NK-92 (cell line): ENCODE data around the gene ETNK1.
"Not testable (repeated sequence)": the region's sequence is repeated elsewhere in the genome, so short reads cannot be mapped to it uniquely, and the experiment has no call there.

Experiments used
- DNase-seq: peaks from one replicate; lab custom pipeline; 2025; ENCODE audit not compliant: unreplicated experiment; lab: John Stamatoyannopoulos, UW

Gene ETNK1

DNA sequence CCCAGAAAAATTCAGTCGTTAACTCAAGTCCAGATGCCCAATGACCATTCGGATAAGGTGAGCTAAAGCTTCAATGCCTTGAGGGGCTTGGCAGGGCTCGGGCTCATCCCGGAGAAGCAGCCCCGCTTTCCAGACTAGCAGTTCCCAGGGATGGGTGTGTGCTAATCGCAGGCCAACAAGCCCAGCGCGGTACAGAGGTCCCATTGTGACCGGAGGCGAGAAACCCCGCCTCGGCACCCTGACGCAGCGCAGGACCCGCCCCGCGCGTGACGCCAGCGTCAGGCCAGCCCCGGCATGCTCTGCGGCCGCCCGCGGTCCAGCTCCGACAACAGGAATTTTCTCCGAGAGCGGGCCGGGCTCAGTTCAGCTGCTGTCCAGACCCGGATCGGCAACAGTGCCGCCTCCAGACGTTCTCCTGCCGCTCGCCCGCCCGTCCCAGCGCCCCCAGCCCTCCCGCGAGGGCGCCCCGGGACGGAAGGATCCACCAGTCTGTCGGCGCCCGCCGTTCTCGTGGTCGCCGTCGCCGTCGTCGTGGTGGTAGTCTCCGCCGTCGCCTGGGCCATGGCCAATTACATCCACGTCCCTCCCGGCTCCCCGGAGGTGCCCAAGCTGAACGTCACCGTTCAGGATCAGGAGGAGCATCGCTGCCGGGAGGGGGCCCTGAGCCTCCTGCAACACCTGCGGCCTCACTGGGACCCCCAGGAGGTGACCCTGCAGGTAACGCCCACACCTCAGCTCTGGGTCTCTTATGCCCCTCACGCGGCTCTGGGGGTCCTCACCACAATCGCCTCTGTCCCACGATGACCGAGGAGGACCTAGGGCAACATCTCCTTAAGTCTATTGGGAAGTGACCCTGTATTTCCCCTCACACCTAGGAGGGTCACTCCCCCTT is at the start of gene ETNK1:
ETNK1 (plus strand) TSS at position 302 of the 892 bp plus-strand sequence; CDS start at position 562, 260 bp downstream.
- DNase-seq: no peak

DNA sequence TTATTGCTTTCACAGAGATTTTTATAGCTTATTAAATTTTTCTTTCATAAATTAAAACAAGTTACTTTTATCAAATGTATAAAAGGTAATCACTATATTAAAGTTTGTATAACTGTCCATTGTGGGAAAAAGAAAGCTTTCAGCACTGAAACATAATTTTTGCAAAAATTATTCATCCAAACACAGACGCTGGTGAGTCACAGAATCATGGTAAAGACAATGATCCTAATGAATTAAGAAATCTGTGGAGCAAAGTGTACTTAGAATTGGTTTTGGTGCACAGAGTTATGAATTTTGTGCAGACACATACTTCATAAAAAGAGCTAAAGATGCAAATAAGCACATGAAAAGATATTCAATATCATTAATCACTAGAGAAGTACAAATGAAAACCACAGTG is 48.9 kb upstream of the ETNK1 start:
- DNase-seq: no peak

DNA sequence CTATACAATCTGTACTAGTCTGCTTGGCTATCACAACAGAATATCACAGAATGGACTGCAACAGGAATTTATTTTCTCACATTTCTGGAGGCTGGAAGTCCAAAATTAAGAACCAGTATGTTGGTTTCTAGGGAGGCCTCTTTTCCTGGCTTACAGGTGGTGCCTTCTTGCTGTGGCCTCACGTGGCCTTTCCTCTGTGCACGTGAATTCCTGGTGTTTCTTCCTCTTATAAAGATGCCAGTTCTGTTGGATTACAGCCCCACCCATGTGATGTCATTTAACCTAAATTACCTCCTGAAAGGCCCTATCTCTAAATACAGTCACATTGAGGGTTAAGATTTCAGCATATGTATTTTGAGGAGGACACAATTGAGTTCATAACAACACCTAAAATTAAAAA is 48.5 kb upstream of the ETNK1 start:
- DNase-seq: no peak

DNA sequence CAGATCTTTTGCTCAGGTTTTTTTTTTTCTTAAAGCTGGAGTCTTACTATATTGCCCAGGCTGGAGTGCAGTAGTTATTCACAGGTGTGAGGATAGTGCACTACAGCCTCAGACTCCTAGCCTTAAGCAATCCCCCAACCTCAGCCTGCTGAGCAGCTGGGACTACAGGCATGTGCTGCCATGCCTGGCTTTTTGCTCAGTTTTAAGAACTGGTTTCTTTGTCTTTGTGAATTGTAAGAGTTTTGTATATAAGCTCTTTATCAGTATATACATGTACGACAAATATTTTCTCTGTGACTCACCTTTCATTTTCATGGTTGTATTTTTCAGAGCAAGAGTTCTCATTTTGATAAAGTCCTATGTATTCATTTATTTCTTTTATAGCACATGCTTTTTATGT is 47.3 kb upstream of the ETNK1 start:
- no peak for DNase-seq

- no peak for DNase-seq
Observed at GRCh38 chr12:22578328-22578727, 46.6 kb upstream of the ETNK1 start.

DNA sequence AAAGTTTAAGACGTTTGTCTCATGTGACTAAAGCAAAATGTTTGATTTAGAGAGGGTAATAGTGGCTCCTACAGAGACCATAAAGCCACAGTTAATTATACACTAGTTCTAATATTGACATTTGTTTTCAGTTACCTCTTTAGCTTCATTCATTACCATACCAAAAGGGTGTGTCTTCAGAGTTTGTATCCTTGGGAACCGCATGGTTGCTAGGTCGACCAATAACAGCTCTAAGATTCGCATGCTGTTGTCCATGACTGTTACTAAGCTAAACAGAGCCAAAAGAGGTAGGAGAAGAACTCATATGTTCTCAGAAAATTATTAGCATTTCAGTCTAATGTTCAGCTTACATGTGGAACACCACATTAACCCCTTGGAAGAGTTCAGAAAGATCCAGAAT is 36.2 kb upstream of the ETNK1 start:
- no peak for DNase-seq

DNA sequence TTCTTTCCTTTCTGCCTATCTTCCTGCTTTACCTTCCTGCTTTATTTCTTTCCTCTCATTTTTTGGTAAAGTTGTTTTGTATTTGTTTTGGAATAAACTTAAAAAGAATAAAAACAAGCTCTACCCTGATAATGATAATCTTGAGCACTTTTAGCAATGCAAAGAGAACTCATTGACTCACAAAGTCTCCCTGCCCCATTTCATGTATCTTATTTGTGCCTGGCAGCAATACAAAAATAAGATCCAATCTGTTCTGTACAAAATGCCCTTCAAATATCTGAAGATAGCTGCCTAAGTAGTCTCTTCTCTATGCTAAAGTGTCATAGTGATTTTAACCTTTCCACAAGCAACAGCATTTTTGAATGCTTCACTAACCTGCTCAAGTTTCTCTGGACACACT is 31.1 kb upstream of the ETNK1 start:
- no peak for DNase-seq

DNA sequence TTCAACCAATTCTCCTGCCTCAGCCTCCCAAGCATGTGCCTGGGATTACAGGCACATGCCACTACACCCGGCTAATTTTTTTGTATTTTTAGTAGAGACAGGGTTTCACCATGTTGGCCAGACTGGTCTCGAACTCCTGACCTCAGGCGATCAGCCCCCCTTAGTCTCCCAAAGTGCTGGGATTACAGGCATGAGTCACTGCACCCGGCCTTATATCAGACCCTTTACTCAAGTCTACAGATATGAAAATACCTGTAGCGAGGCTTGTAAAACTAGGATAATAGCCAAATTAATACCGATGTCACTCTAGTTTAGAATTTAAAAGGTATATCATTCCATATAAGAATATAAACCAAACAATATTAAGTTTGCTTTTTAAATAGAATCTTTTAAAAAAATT is 27.4 kb upstream of the ETNK1 start:
- not testable (repeated sequence) for DNase-seq

GRCh38 chr12:22598141-22598762 is 26.7 kb upstream of the ETNK1 start:
- no peak for DNase-seq

- DNase-seq: no peak
Observed at GRCh38 chr12:22598763-22599161, 26.2 kb upstream of the ETNK1 start.

- DNase-seq: no peak
Observed at GRCh38 chr12:22600181-22600580, 24.8 kb upstream of the ETNK1 start.

- no peak for DNase-seq
Observed at GRCh38 chr12:22609501-22609900, 15.5 kb upstream of the ETNK1 start.

DNA sequence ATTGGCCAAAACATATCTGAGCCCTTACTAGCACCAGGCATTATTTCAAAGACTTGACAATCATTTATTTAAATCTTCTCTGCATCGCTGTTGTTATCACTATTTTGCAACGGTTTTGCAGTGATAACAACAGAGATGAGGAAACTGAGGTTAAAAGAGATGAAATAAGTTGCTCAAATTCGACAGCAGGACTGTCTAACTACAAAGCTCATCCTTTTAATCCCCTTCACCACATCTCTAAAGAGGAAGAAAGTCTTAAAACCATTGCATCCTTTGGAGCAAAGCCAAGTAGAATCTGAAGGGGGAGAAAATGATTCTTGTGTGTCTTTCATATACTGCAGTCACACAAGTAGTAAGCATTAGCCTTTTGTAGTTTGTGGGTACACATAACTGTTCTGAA is 14.8 kb upstream of the ETNK1 start:
- no peak for DNase-seq

GRCh38 chr12:22612822-22613221 is 12.1 kb upstream of the ETNK1 start:
- DNase-seq: not testable (repeated sequence)

GRCh38 chr12:22615963-22616501 is 8.9 kb upstream of the ETNK1 start:
- DNase-seq: no peak

GRCh38 chr12:22617630-22618029 is 7.3 kb upstream of the ETNK1 start:
- no peak for DNase-seq

DNA sequence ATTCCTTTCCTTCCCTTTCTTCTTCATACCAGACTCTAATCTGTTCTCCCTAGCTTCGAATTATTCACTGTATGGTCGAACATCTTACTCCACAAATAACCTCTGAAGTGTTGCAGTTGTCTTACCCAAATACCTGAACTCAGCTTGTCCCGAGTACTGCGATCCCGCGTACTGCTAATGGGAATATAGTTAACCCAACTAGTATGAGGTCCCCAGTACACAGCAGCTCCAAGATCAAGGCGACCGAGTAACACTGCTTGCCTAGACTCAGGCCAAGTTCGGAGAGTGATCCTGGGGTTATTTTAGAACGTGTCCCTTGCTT is 462 bp upstream of the ETNK1 start:
- DNase-seq: no peak

GRCh38 chr12:22625762-22626294 is 857 bp downstream of the ETNK1 start:
- DNase-seq: no peak

DNA sequence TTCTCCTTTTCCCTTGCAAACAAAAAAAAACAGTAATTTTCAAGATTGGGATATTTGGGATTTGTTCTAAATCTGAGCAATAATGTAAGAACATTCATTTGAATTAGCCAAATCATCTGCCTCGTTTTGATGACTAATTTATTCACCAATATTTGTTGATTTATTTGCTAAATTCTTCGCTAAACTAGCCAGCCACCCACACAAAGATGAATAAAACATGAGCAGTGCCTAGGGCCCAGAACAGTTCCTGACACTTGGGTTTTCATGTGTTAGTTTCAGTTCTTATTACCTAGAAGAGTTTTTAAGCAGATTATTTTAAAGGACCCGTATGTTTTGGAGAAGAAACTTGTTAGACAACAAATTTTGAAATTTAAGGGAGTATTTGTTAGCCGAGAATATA is 1.4 kb downstream of the ETNK1 start:
- no peak for DNase-seq

DNA sequence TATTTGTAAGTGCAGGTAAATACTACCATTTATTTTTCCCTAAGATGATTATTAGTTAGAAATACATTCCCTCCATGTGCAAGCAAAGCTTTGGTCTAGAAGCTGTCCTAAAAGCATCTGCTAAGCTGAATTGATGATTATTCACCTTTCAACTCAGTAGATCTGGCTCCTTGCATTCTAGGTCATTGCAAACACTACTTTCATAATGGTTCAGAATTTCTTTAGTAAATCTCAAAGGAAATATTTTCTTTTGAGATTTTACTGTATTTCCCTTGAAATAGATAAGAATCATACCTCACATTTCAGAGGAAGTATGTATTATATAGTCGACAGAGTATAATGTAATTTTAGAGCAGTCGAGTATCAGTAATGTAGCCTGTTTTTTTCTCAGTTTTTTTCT is 2.4 kb downstream of the ETNK1 start:
- DNase-seq: no peak

GRCh38 chr12:22628228-22628627 is 3.3 kb downstream of the ETNK1 start:
- no peak for DNase-seq

DNA sequence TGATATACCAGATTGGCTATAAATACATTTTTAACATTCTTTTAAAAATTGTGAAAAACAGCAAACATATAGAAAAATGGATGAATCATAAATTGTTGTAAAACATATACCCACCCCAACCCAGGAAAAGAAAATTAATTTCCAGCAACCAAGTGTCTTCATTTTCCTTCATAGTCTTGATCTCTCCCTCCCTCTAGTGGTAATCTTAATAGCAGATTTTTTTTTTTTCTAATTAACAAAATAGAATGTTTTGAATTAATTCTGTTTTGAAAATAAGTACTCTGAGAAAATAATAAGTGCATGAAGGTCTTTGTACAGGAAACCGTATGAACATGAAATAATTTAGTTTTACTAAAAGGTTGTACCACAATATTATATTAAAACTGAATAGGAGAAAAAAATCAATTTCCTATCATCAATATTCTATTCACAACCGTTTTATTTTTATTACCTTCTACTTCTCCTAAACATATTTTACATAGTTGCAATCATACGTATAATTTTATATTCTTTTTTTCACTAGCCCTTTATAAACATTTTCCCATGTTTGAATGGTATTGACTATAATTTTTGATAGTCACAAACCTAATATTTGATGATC is 7.0 kb downstream of the ETNK1 start:
- no peak for DNase-seq
